Measurements from ENCODE around the gene GRPEL1. TPM values are rescaled to one million over a fixed set of nuclear protein-coding genes. Genes with fewer than 3 reads are reported as not detected.

Gene GRPEL1
- total RNA-seq: 10 to 100 TPM; 20.8 to 24.0 (median 21.6) TPM

- WGBS, 2 donors: 0% methylated on average over 28 to 40 of the region's 81 CpGs
- DNase-seq (ENCODE audit: low spot score in 2 of 2): peak; percentile 91 to 100
- intact Hi-C loops (cut with DNase I; ENCODE audit: low total_unique reads): loop anchor here (5.0 kb wide), 1 partner anchor 90 kb away; no protein-coding TSS in a partner anchor
- H3K4me3 ChIP-seq (ENCODE audit: low read depth, poor library complexity, severe bottlenecking): peak within 1 kb of the TSS; percentile 93
- peak in 1 of 2 donors; percentile 88 for TF ChIP-seq POLR2A (IDR thresholded peaks at IDR 0.05)
- TF ChIP-seq CTCF (IDR thresholded peaks at IDR 0.05): no peak
These were observed at the start of gene GRPEL1 for GRCh38 chr4:7067452-7068278. GRPEL1 (minus strand) TSS chr4:7068064; CDS start chr4:7068032, 32 bp downstream.

GRCh38 chr4:7116705-7117104, 48.8 kb upstream of the GRPEL1 start:
- TF ChIP-seq CTCF (IDR thresholded peaks at IDR 0.05) (no peak), POLR2A (IDR thresholded peaks at IDR 0.05) (no peak)
- intact Hi-C loops (cut with DNase I; ENCODE audit: low total_unique reads): no loop called here
- no peak overlapping the region for H3K4me3 ChIP-seq (ENCODE audit: low read depth, poor library complexity, severe bottlenecking)
- DNase-seq (ENCODE audit: low spot score in 2 of 2): no peak
- 66 to 75% methylated on average over 6 of the region's 6 CpGs for WGBS, 2 donors

- DNase-seq (ENCODE audit: low spot score in 2 of 2): no peak
- intact Hi-C loops (cut with DNase I; ENCODE audit: low total_unique reads): no loop called here
- TF ChIP-seq CTCF (IDR thresholded peaks at IDR 0.05): no peak
- no peak for TF ChIP-seq POLR2A (IDR thresholded peaks at IDR 0.05)
- H3K4me3 ChIP-seq (ENCODE audit: low read depth, poor library complexity, severe bottlenecking): no peak overlapping the region
- 78 to 79% methylated on average over 20 to 22 of the region's 22 CpGs for WGBS, 2 donors
These were observed 47.9 kb upstream of the GRPEL1 start for GRCh38 chr4:7115557-7116340.

GRCh38 chr4:7112656-7113055, 44.8 kb upstream of the GRPEL1 start:
- no peak for DNase-seq (ENCODE audit: low spot score in 2 of 2)
- intact Hi-C loops (cut with DNase I; ENCODE audit: low total_unique reads): no loop called here
- no peak for TF ChIP-seq CTCF (IDR thresholded peaks at IDR 0.05)
- no peak for TF ChIP-seq POLR2A (IDR thresholded peaks at IDR 0.05)
- H3K4me3 ChIP-seq (ENCODE audit: low read depth, poor library complexity, severe bottlenecking): no peak overlapping the region
- 90 to 97% methylated on average over 9 of the region's 9 CpGs for WGBS, 2 donors

- no peak overlapping the region for H3K4me3 ChIP-seq (ENCODE audit: low read depth, poor library complexity, severe bottlenecking)
- intact Hi-C loops (cut with DNase I; ENCODE audit: low total_unique reads): no loop called here
- 93 to 100% methylated on average over 8 of the region's 8 CpGs for WGBS, 2 donors
- DNase-seq (ENCODE audit: low spot score in 2 of 2): no peak
- no peak for TF ChIP-seq POLR2A (IDR thresholded peaks at IDR 0.05)
These were observed 43.6 kb upstream of the GRPEL1 start for GRCh38 chr4:7111441-7111840.

- intact Hi-C loops (cut with DNase I; ENCODE audit: low total_unique reads): no loop called here
- TF ChIP-seq POLR2A (IDR thresholded peaks at IDR 0.05): no peak
- no peak overlapping the region for H3K4me3 ChIP-seq (ENCODE audit: low read depth, poor library complexity, severe bottlenecking)
- DNase-seq (ENCODE audit: low spot score in 2 of 2): no peak
- 61 to 86% methylated on average over 4 of the region's 4 CpGs for WGBS, 2 donors
These were observed 42.7 kb upstream of the GRPEL1 start for GRCh38 chr4:7110546-7110945.

Data from lower leg skin (tissue), 4 donors.